Stromal cell of bone marrow (primary cell): Measurements from ENCODE around the gene PCBP1.
"Not testable (repeated sequence)": the region's sequence is repeated elsewhere in the genome, so short reads cannot be mapped to it uniquely, and the experiment has no call there.

Experiments
- DNase-seq: peaks from one replicate; pipeline ENCODE4 v3.0.0-alpha.2; 2012; ENCODE audit warnings: low read depth

Gene PCBP1

DNA sequence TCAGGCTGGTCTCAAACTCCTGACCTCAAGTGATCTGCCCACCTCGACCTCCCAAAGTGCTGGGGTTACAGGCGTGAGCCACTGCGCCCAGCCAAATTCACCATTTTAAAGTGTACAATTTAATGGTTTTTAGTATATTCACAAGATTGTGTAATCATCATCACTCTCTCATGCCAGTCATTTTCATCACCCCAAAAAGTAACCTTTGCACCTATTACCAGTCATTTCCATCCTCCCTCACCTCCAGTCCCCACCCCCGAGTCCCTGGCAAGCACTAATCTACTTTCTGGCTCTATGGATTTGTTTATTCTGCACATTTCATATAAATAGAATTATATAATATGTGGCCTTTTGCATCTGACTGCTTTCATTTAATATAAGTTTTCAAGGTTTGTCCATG is 10.8 kb downstream of the PCBP1 start:
- no peak for DNase-seq

DNA sequence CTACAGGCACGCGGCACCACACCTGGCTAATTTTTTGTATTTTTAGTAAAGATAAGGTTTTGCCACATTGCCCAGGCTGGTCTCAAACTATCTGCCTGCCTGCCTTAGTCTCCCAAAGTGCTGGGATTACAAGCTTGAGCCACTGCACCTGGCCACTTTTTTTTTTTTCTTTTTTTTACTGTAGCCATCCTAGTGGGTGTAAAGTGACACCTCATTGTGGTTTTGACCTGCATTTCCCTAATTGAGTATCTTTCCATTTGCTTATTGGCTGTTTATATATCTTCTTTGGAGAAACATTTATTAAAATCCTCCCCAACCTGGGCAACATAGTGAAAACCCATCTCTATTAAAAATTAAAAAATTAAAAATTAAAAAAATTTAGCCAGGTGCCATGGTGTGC is 12.0 kb downstream of the PCBP1 start:
- DNase-seq: no peak

DNA sequence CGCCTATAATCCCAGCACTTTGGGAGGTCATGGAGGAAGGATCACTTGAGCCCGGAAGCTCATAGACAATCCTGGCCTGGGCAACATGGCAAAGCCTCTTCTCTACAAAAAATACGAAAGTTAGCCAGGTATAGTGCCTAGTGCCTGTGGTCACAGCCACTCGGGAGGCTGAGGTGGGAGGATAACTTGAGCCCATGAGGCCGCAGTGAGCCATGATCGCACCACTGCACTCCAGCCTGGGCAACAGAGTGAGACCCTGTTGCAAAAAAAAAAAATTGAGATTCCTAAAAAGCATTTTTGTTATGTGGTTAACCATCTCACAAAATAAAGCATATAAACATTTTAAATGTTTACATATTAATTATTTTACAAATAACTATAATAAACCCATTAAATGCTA is 13.9 kb downstream of the PCBP1 start:
- DNase-seq: no peak

DNA sequence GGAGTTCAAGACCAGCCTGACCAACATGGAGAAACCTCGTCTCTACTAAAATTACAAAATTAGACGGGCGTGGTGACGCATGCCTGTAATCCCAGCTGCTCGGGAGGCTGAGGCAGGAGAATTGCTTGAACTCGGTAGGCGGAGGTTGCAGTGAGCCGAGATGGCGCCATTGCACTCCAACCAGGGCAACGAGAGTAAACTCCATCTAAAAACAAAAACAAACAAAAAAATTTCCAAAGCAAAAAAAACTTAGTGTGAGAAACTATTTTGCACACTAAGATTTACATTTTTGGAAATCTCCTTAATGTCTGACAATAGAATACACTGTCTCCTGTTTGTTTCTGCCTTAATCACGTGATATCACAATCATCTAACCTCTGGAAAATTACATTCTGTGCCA is 14.4 kb downstream of the PCBP1 start:
- not testable (repeated sequence) for DNase-seq

DNA sequence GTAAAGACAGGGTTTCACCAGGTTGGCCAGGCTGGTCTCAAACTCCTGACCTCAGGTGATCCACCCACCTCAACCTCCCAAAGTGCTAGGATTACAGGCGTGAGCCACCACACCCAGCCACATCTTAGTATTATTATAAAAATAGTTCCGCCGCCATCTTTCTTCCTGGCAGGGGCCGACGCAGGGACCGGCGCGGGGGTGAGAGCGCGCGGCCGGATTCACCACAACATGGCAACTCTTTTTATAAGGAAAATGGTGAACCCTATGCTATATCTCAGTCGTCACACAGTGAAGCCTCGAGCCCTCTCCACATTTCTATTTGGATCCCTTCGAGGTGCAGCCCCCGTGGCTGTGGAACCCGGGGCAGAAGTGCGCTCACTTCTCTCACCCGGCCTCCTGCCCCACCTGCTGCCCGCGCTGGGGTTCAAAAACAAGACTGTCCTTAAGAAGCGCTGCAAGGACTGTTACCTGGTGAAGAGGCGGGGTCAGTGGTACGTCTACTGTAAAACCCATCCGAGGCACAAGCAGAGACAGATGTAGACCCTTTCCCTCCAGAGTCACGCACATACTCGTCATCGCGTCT is 15.1 kb downstream of the PCBP1 start:
- not testable (repeated sequence) for DNase-seq

DNA sequence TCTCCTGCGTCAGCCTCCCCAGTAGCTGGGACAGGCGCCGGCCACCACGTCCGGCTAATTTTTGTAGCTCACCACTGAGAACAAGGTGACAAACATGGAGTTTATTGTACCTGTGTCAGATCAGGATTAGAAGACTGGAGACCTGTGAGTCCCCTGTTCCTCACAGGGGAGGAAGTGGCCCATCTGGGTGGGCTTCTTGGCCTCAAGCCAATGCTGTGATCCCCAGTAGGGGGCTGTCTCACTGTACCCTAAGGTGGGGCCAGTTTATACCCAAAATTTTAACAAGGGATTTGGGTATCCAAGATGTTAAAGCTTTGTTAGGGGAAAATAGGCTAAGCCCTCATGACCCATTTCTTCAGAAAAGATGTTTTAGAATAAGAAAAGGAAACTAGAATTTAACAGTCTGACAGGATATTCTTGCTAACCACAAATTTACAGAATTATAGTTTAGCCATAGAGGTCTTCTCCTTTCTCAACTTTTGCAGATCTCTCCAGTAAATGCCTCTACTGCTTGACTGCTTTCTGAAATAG is 16.3 kb downstream of the PCBP1 start:
- no peak for DNase-seq

DNA sequence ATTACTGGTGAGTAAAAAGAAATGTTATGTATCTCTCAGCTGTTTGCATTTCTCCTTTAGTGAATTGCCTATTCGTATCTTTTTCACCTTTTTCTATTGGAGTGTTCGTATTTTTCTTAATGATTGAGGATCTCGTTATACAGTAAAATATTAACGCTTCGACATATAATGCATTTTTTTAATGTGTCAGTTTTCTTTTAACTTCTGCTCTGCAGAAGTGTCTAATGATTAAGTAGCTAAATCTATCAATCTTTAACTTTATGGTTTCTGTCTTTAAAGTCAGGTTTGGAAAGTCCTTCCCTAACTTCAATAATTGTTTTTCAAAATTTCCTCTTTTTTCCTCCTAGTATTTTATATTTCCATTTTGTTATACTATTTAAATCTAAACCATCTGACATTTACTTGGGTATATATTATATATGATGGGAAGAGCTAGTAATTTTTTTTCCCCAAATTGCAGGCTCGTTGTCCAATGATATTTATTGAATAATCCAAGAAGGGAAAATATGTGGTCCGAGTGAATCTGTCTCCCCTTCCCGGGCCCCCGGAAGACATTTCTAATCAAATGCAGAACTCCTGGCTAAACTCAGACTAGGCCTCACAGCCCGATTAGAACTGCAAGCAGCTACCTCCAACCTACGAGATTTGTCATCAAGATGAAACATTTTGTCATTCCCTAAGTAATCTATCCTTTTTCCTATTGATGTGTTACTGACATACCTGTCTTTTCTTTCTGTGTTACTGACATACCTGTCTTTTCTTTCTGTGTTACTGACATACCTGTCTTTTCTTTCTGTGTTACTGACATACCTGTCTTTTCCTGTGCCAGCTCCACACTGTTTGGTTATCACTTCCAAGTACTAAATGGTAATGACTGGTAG is 17.2 kb downstream of the PCBP1 start:
- no peak for DNase-seq

DNA sequence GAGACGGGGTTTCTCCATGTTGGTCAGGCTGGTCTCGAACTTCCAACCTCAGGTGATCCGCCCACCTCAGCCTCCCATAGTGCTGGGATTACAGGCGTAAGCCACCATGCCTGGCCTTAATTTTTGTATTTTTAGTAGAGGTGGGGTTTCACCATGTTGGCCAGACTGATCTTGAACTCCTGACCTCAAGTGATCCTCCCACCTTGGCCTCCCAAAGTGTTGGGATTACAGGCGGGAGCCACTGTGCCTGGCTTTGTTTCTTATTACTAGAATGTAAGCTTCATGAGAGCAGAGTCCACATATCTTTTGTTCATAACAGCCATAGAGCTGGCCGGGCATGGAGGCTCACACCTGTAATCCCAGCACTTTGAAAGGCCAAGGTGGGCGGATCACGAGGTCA is 18.9 kb downstream of the PCBP1 start:
- DNase-seq: not testable (repeated sequence)

DNA sequence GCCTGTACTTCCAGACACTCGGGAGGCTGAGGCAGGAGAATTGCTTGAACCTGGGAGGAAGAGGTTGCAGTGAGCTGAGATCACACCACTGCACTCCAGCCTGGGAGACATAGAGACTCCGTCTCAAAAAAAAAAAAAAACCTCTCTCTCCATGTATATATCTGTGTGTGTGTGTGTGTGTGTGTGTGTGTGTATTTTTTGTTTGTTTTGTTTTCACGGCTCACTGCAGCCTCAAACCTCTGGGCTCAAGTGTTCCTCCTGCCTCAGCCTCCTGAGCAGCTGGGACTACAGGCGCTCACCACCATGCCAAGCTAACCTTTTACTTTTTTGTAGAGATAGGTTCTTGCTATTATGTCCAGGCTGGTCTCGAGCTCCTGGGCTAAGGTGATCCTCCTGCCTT is 23.1 kb downstream of the PCBP1 start:
- not testable (repeated sequence) for DNase-seq

DNA sequence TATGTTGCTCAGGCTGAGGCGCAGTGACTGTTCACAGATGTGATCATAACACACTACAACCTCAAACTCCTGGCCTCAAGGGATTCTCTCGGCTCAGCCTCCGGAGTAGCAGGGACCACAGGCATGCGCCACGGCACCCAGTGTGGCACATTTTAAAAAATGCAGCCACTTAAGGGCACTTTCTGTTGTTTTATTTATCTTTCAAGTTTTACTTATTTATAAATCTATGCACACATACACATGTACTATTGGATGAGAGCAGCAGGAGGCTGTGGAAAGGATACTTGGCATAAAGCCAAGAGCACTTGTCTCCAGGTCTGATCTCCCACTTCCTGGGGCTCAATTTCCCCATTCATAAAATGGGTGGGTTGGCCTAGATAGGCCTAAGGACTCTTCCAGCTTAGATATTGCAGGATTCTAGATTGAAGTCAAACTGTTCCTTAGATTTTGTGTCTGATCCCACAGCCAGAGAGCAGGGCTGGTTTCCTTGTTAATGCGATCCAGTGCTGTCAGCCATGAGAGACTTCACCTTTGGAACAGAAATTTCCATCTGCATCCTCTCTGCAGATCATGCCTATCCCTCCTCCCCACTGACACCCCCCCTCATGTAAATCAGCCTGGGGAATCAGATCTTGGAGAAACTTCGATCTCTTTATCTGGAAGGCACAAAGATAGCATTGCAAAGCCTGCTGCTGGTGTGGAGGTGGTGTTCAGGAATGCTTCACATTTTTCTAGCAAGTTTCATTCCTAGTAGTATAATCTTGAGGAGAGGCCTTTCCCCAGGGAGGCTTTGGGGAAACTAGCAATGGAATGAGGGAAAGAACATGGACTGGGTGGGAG is 24.7 kb downstream of the PCBP1 start:
- DNase-seq: no peak

DNA sequence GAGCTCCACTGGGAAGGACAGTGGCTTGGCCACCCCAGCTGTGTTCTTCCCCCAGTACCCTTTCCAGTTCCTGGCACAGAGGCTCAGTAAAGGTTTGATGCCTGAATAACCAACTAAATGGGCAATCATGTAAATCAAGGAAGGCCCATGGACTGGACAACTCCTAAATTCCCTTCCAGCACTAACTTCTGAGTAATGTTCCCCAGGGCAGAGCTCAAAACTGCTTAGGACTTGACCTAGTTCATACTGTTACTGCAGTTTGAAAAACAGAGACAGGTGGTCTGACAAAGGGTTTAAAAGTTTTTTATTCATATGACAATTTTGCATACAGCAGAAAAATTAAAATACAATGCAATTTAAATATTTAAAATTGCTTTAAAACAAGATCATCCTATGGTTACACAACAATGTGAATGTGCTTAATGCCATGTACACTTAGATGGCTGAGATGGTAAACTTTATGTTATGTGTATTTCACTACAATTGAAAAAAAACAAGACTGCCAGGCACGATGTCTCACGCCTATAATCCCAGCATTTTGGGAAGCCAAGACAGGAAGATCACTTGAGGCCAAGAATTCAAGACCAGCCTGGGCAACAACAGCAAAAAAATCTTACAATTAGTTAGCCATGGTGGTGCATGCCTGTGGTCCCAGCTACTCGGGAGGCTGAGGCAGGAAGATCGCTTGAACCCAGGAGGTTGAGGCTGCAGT is 26.2 kb downstream of the PCBP1 start:
- no peak for DNase-seq

DNA sequence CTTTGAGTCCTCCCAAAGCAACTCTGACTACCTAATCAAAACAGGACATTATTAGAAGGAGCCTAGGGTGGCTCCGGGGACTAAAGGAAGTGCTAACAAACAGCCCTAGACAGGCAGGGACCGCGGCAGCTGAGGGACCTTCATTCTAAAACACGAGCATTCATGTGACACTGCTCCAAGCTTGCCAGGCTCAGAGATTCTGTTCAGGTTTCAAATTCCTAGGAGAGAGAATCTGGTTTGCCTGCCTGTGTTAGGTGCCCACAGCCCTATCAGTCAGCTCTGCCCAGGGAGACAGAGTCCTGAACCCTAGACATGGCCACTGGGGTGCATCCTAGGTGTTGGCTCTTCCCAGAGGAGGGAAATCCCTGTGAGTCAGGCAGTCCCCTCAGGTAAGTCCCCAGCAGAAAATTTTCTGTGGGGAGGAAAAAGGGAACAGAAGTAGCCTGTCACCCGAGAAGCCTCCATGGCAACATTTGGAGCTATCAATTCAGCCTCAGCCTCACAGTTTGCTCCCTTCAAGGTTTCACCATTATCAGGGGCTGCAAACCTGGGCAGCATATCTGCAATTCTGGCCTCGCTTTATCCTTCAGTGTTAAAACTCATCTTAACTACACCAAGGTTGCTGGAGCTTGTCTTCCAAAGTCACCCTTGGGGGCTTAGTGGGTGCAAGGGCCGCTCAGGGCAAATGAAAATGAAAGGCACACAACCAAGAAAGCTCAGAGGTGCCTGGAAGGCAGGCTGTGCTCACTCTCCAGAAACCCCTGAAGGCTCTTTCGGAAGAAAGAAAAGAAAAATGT is 28.6 kb downstream of the PCBP1 start:
- DNase-seq: no peak

DNA sequence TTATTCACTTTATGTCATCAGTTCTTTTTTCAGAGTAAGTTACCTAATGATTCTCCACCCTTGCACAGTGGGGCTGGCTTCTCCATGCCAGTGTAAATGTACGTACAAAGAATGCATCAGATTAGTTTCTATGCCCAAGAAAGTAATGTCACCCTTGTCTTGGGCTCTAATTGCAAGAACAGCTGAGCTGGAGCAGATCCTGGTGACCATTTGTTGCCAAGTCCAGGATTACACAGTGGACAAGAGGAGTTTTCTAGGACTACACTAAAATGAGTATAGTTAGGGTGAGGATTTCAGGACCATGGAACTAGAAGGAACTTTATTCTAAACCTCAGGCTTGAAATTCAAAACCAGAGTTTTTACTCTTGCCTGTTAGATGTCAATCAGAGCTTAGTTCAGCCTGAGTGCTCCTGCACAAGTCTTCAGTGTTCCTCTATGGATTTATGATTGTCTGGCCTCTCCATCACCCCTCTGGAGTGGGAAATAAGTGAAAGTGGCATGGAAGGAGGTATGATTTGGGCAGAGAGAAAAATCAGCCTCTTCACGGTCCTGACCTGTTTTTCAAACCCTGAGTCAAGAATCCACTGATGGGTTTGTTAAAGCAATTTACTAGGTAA is 29.8 kb downstream of the PCBP1 start:
- no peak for DNase-seq

DNA sequence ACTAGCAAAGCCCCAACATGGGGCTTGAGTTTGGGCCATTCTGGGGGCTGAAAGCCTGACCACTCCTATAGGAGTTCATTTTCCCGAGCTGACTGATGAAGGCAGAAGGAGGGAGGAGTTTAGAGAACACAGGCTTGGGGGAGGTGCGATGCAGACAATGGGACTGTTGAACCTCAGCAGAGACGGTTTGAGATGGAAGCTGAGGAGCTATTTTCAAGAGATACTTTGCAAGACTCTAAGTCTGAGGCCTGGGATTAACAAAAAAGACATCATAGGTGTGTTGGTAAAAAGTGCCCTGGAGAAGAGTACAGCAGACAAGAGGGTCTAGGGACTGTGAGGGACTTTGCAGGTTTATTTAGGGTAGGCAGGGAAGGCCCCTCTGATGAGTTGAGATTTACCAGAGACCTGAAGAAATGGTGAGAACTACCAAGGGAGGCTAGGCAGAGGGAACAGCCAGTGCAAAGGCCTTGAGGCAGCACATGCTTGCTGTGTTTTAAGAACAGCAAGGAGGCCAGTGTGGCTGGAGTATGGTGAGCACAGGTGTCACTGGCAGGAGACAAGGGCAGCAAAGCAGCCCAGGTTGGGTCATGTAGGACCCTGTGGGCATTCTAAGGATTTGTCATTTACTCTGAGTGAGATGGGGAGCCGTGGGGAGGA is 31.6 kb downstream of the PCBP1 start:
- no peak for DNase-seq

DNA sequence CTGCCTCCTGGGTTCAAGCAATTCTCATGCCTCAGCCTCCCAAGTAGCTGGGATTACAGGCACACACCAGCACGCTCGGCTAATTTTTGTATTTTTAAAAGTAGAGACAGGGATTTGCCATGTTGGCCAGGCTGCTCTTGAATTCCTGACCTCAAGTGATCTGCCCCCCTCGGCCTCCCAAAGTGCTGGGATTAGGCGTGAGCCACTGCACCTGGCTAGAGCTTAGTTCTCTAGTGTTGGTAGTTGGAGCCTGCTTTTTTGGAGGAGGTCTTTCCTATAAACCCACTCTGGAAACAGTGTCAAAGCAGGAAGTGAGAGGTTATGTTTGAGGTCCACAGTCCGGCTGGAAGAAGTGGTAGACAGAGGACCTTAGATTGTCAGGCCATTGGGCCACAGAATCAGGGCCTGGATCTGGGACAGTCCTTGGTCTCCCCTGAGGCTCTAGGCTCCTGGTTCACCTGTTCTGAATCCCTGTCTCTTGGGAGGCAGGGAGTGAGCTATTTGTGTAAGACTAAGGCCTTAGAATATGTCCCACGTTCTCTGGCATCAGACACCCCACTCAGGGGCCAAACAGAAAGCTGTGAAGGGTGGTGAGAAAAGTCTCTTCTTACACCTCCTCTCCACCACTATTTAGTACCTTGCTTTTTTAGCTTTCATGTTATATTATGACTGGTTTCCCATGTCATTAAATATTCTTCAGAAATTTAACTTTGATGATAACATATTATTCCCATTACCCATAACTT is 34.5 kb downstream of the PCBP1 start:
- DNase-seq: no peak

DNA sequence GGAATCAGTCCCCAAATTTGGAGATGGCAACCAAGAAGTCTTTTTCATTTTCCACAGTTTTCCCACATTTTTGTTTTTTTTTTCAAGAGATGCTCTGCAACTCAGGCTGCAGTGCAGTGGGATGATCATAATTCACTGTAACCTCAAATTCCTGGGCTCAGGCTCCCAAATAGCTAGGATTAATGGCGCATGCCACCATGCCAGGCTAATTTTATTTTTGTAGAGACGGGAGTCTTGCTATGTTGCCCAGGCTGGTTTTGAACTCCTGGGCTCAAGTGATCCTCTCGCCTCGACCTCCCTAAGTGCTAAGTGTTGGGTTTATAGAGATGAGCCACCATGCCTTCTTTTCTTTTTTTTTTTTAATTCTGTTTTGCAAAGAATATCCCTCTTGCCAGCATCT is 35.2 kb downstream of the PCBP1 start:
- DNase-seq: no peak

DNA sequence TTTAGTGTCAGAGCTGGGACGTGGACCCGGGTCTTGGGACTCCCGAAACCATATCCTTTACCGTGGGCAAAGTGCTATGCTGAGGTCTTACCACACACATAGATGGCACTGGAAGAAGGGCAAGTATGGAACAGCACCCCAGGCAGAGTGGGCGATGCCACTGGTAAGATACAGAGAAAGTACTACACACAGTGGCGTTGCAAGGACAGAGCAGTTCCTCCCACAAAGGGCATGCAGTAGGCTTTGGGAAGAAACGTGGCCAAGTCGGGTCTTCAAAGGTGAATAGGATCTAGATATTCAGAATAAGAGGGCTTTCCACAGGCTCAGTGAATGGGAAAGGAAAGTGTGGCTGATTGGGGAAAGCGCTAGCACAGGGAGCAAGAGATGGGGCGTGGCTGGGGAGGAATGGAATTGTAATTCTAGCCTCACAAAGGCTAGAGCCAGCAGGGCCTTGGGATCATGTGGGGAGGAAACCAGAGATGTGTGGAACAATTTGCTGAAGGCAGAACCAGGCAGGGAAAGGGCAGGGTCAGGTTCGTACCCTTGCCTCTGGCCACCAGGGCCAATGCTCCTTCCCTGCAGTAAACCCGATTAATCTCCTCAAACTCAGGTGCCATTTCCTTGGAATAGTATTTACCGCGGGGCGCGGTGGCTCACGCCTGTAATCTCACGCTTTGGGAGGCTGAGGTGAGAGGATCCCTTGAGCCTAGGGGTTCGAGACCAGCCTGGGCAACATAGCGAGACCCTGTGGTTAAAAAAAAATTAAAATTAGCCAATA is 36.0 kb downstream of the PCBP1 start:
- DNase-seq: no peak

DNA sequence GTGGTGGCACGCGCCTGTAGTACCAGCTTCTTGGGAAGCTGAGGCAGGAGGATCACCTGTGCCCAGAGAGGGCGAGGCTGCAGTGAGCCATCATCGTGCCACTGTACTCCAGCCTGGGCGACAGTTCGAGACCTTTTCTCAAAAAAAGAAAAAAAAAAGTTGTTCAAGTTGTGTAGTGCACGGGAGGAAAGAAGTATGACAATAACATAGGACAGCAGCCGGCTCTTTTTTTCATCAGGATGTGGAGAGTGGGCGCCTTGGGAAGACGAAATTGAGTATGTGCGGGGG is 36.5 kb downstream of the PCBP1 start:
- no peak for DNase-seq

DNA sequence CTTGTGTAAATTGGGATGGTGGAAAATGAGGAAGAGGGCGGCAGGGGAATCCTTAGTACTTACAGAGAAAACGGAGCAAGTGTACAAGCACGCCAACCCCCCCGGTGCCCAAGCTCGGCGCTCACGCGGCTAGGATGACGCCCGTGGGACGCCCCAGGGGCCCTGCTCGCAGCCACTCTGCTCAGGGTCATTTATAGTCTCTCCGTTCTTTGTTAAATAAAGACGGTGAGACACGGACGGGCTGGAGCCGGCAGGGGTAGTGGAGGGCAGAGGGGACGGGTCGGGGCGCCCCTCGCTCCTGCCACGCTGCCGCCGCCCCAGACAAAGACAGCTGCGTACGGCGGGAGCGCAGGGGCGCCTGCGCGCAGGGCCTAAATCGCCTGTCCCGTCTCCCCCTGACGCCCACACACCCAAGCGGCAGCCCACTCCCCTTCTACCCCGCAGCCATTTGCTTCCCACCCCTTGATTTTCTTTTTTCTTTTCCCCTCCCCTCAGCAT is 37.8 kb downstream of the PCBP1 start:
- no peak for DNase-seq
